D721Med (cell line): ENCODE results near the gene SLC4A1AP.

Experiments
- DNase-seq: peaks from one replicate; pipeline ENCODE4 v3.0.0; 2011; ENCODE audit warnings: low spot score; ENCODE audit not compliant: insufficient read length
- FAIRE-seq: peaks from 2 replicates; lab custom pipeline; 2011; peaks lifted over from hg19 to GRCh38; lab: Jason Lieb, UNC
- TF ChIP-seq, protein P1 (sequence below): IDR thresholded peaks from 2 replicates; pipeline ENCODE4 v1.5.1; 2012; ENCODE audit warnings: mild to moderate bottlenecking, control low read depth; ENCODE audit not compliant: insufficient read depth; ENCODE audit errors: missing control alignments

SLC4A1AP gene

GRCh38 chr2:27729614-27730013 is 65.9 kb downstream of the SLC4A1AP start:
- FAIRE-seq (no peak), DNase-seq (no peak)
- TF ChIP-seq, protein P1, sequence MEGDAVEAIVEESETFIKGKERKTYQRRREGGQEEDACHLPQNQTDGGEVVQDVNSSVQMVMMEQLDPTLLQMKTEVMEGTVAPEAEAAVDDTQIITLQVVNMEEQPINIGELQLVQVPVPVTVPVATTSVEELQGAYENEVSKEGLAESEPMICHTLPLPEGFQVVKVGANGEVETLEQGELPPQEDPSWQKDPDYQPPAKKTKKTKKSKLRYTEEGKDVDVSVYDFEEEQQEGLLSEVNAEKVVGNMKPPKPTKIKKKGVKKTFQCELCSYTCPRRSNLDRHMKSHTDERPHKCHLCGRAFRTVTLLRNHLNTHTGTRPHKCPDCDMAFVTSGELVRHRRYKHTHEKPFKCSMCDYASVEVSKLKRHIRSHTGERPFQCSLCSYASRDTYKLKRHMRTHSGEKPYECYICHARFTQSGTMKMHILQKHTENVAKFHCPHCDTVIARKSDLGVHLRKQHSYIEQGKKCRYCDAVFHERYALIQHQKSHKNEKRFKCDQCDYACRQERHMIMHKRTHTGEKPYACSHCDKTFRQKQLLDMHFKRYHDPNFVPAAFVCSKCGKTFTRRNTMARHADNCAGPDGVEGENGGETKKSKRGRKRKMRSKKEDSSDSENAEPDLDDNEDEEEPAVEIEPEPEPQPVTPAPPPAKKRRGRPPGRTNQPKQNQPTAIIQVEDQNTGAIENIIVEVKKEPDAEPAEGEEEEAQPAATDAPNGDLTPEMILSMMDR = no peak

- DNase-seq = no peak
- TF ChIP-seq, protein P1 = no peak
- FAIRE-seq = no peak
Measured at GRCh38 chr2:27730261-27730662, 66.6 kb downstream of the SLC4A1AP start.

DNA sequence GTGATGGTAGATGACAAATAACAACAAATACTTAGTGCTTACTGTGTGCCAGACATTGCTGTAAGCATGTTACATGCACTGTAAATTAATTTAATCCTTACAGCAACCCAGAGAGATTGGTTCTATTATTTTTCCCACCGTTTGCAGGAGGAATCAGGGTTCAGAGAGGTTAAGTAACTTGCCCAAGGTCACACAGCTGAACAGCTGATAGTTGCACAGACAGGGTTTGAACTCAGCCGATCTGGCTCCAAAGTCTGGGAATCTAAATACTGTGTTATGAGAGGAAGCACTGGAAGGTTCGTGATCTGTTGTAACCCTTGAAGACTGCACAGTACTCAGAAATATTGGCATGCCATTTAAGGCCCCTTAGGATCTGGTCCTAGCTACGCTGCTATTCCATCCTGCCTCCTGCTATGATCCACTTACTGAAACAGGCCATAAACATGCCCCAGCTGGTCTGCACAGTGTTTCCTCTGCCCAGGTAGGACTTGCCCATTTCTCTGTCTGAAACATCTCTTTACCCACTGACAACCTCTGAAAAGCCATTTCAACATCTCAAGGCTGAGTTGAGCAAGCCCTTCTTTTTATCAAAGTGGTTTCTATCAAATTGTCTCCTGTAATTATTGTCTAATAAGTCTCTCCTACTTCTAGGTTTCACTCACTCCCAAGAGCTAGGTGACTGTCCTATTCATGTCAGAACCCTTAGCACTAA is 67.4 kb downstream of the SLC4A1AP start:
- TF ChIP-seq, protein P1 = no peak
- no peak for FAIRE-seq
- DNase-seq = no peak

DNA sequence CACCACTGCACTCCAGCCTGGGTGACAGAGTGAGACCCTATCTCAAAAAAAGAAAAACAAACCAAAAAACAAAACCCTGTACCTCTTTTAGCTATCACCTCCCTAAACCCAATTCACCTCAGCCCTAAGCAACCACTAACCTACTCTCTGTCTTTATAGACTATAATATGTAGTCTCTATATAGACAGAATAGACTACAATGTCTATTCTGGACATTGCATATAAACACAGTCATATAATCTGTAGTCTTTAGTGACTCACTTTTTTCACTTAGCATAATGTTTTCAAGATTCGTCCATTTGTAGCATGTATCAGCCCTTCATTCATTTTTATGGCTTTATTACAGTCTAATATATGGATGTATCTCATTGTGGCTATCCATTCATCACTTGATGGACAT is 70.6 kb downstream of the SLC4A1AP start:
- TF ChIP-seq, protein P1 = no peak
- no peak for DNase-seq
- no peak for FAIRE-seq

DNA sequence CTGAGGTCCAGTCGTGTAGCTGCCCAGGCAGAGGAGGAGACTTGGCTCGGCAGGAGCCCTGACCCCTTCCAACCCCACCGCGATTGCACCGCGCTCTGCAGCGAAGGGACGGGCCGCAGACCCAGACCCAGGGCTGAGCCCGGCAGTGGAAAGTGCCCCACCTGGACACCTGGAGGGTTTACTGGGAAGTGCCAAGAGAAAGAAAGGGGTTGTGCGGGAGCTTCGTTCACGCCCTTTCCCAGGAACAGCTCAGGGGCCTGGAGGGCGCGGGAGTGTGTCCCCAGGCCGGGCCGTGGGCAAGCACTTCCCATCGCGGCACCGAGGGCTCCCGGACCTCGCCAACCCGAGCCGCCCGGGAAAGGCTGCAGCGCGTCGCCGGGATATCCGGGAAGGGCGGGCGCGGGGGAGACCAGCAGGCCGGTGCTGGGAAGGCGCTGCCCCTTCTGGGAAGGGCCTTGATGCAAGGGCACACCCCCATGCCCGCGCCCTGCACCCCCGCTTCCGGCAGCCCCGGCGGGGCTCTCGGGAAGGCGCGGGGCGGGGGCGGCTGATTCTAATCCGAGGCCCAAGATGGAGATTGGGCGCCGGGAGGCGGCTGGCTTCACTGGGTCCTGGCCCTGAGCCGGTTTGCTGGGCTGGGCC is 71.7 kb downstream of the SLC4A1AP start:
- no peak for DNase-seq

DNA sequence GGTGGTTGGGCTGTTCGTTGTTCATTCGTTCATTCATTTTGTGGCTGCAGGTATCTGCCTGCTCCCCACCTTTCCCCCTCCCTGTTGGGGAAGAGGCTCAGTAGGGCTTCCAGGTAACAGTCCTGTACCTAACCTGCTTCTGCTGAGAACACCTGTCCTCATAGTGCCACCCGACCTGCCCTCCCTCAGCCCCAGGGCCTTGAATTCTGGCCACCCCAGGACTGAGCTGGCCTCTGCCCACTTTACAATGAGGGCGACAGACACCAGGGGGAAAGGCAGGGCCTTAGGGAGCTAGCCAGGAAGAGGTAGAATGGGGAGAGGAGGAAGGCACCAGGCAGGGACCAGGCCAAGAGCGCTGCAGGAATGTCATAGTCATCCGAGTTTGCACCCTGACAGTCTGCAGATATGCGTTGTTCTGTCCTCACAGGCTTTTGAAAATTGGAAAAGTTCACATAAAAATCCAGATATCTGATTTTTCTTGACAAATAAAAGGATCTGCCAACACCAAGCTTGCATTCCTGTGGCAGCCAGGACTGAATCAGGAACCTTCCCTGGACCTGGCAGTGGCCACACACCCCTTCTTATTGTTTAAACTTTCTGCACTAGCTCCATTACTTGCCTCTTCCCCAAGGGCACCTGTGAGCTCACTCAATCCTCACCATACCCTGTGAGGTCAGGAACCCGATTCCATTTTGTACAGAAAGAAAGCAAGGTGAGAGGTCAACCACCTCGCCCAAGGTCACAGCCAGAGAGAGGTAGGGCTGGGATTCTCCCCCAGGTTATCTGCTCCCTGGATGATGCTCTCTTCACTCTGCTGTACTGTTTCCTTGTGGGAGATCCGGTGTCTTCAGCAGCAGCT is 72.6 kb downstream of the SLC4A1AP start:
- TF ChIP-seq, protein P1 = no peak
- FAIRE-seq (no peak), DNase-seq (no peak)

More for the DNA sequence above, 71.7 kb downstream of the SLC4A1AP start:
- TF ChIP-seq, protein P1 = no peak
- FAIRE-seq = no peak
